Activated CD4-positive, alpha-beta memory T cell treated with anti-CD3 and anti-CD28 coated beads for 36 hours (primary cell): Measurements from ENCODE around the gene RNF123. TPM values are rescaled to one million over a fixed set of nuclear protein-coding genes. Genes with fewer than 3 reads are reported as not detected.

Experiments used
- CTCF ChIA-PET: fragments of 350-600 bp; sonication (Branson Sonifier 250); formaldehyde crosslinking; loops from one replicate; lab custom pipeline; 2021; ENCODE audit warnings: antibody characterized with exemption, inconsistent platforms; lab: Charles Lee
- POLR2A ChIA-PET: fragments of 350-600 bp; sonication (Branson Sonifier 250); formaldehyde crosslinking; loops from one replicate; lab custom pipeline; 2021; ENCODE audit warnings: antibody characterized with exemption; lab: Charles Lee
- DNase-seq: peaks from one replicate; pipeline ENCODE4 v3.0.0-alpha.2; 2020
- H3K27ac Mint-ChIP-seq: one replicate; pipeline ENCODE4 v1.8.0; 2021; ENCODE audit warnings: mixed read lengths
- H3K27me3 Mint-ChIP-seq: one replicate; pipeline ENCODE4 v1.8.0; 2021; ENCODE audit warnings: mixed read lengths
- H3K36me3 Mint-ChIP-seq: one replicate; pipeline ENCODE4 v1.8.0; 2021; ENCODE audit warnings: mixed read lengths
- H3K4me1 Mint-ChIP-seq: one replicate; pipeline ENCODE4 v1.8.0; 2021; ENCODE audit warnings: low read depth, mixed read lengths
- H3K4me3 Mint-ChIP-seq: one replicate; pipeline ENCODE4 v1.8.0; 2021; ENCODE audit warnings: mild to moderate bottlenecking, mixed read lengths
- H3K9me3 Mint-ChIP-seq: one replicate; pipeline ENCODE4 v1.8.0; 2021; ENCODE audit warnings: mixed read lengths
- intact Hi-C: fragments of 100-400 bp; cut with micrococcal nuclease; formaldehyde crosslinking; loops from one replicate; pipeline ENCODE4 v1.15.1; 2023
- total RNA-seq, 2 experiments: library from RNA; stranded (reverse); gene quantifications; one replicate each; pipeline ENCODE4 v1.2.3, GENCODE V29; 2021

Gene RNF123
- 10 to 100 TPM; 21.0 to 29.7 TPM for total RNA-seq

DNA sequence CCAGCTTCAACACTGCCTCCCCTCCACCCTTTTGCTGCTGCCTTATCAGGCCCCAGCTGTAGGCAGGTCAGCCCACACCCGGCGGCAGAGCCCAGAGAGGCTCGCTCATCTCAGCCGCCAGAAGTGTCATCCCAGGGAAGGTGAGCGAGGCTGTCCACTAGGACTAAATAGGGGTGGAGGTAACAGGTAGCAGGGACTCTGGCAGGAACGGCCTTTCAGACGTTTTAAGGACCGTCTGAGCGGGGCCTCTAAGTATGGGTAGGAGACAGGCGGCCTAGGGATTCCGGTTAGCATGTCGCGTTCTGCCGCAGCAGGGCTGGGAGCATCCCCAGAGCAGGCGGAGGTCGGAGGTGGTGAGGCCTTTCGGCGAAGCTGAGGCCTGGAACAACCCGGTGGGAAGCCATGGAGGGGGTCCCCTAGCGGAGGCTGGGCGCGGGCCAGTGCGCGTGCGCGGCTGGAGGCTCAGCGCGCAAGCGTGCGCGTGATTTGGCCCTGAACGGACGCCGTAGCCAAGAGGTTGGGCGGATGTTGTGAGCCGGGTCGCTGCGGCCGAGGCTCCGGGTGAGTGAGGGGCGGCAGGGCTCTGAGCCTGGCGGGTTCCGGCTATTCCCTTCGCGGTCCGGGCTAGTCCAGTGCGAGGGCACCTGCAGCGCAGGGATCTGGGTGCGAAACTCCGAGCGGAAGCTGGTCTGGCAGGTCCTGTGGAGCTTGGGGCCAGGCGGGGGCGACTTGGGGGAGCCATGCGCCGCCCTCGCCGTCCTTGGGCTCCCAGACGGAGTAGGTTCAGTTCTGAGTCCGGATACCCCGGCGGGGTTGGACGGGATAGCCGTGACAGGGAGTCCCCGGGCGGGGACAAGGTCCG, at the start of gene RNF123, which contains the start of gene MST1:
TSS of gene RNF123 (plus strand) at position 512 of the 862 bp plus-strand sequence. CDS start 1,609 bp downstream, outside the sequence.
TSS of gene MST1 (minus strand) at position 429 of the 862 bp plus-strand sequence. CDS start 783 bp downstream, outside the sequence.
- Mint-ChIP-seq H3K27me3 (peaks cover 1% of the 10 kb centered on the region), H3K36me3 (peaks cover 8% of the 10 kb centered on the region), H3K4me3 (peak within 1 kb of the TSS; percentile 98), H3K9me3 (no peaks in the 10 kb centered on the region), H3K27ac (peak within 1 kb of the TSS; percentile 85), H3K4me1 (peaks cover 32% of the 10 kb centered on the region)
- intact Hi-C loops, result loop anchor here (1.0 kb wide), 1 partner anchor 15 kb away; the partner anchor contains the start of gene APEH
- peak; percentile 95 for DNase-seq
- POLR2A ChIA-PET, result interaction anchor here (1.0 kb wide), 1 partner anchor 149 kb away, joined by 3 read pairs; no protein-coding TSS in a partner anchor
- CTCF ChIA-PET, result interaction anchor here (0.9 to 1.3 kb wide), 4 partner anchors 12 to 149 kb away, joined by 3 to 4 read pairs (median 3); partner anchors contain the start of gene AMIGO3

GRCh38 chr3:49641292-49641691, 48.1 kb upstream of the RNF123 start:
- H3K27ac Mint-ChIP-seq, result no peak overlapping the region
- no peaks in the 10 kb centered on the region for H3K36me3 Mint-ChIP-seq
- CTCF ChIA-PET, result interaction anchor here (1.4 to 1.5 kb wide), 2 partner anchors 30 to 101 kb away, joined by 3 to 5 read pairs; no protein-coding TSS in a partner anchor
- no peaks in the 10 kb centered on the region for H3K9me3 Mint-ChIP-seq
- no peaks in the 10 kb centered on the region for H3K27me3 Mint-ChIP-seq
- peaks cover 4% of the 10 kb centered on the region for H3K4me1 Mint-ChIP-seq
- no peak for DNase-seq
- intact Hi-C loops, result no loop called here
- POLR2A ChIA-PET, result no interaction called here
- H3K4me3 Mint-ChIP-seq, result no peak overlapping the region

DNA sequence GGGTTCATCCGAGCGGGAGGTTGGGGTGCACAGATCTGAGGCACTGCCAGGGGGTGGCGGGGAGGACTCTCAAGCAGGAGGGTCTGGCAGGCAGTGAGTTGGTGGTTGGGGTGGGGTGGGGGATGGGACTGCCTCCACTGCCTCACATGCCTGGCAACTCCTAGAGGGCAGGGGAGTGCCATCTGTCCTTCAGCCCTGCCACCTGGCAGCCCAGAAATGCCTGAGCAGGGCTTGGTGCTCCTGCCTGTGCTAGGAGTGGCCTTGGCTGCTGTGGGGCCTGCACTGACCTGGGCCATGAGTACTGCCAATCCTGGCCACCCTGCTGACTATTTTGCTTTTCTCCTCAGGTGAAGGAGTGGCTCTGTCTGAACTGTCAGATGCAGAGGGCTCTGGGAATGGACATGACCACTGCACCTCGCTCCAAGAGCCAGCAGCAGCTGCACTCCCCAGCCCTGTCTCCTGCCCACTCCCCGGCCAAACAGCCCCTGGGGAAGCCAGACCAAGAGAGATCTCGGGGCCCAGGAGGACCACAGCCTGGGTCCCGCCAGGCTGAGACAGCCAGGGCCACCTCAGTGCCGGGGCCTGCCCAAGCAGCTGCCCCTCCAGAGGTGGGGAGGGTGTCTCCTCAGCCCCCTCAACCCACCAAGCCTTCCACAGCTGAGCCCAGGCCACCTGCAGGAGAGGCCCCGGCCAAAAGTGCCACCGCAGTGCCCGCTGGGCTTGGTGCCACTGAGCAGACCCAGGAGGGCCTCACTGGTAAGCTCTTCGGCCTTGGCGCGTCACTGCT, 47.2 kb upstream of the RNF123 start:
- no peak overlapping the region for H3K27ac Mint-ChIP-seq
- H3K9me3 Mint-ChIP-seq, result no peaks in the 10 kb centered on the region
- no peak overlapping the region for H3K4me3 Mint-ChIP-seq
- intact Hi-C loops, result no loop called here
- peaks cover under 1% of the 10 kb centered on the region for H3K4me1 Mint-ChIP-seq
- DNase-seq, result no peak
- no peaks in the 10 kb centered on the region for H3K27me3 Mint-ChIP-seq
- no peaks in the 10 kb centered on the region for H3K36me3 Mint-ChIP-seq
- POLR2A ChIA-PET, result no interaction called here
- CTCF ChIA-PET, result interaction anchor here (0.5 kb wide), 1 partner anchor 33 kb away, joined by 4 read pairs; no protein-coding TSS in a partner anchor

DNA sequence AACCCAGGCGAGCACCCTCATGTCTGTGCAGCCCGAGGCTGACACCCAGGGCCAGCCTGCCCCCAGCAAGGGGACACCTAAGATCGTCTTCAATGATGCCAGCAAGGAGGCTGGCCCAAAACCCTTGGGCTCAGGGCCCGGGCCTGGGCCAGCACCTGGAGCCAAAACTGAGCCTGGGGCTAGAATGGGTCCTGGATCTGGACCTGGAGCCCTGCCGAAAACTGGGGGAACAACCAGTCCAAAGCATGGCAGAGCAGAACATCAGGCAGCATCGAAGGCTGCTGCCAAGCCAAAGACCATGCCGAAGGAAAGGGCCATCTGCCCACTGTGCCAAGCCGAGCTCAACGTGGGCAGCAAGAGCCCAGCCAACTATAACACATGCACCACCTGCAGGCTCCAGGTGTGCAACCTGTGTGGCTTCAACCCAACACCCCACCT, 46.6 kb upstream of the RNF123 start:
- Mint-ChIP-seq H3K4me3 (no peak overlapping the region), H3K27me3 (no peaks in the 10 kb centered on the region), H3K4me1 (no peaks in the 10 kb centered on the region), H3K9me3 (no peaks in the 10 kb centered on the region), H3K27ac (no peak overlapping the region), H3K36me3 (no peaks in the 10 kb centered on the region)
- ChIA-PET POLR2A (no interaction called here), CTCF (interaction anchor here (0.5 kb wide), 1 partner anchor 34 kb away, joined by 4 read pairs; no protein-coding TSS in a partner anchor)
- no peak for DNase-seq
- intact Hi-C loops, result no loop called here

- ChIA-PET CTCF (interaction anchor here (1.1 kb wide), 1 partner anchor 27 kb away, joined by 4 read pairs; no protein-coding TSS in a partner anchor), POLR2A (no interaction called here)
- Mint-ChIP-seq H3K27me3 (no peaks in the 10 kb centered on the region), H3K27ac (no peak overlapping the region), H3K9me3 (no peaks in the 10 kb centered on the region), H3K4me3 (no peak overlapping the region), H3K4me1 (no peaks in the 10 kb centered on the region), H3K36me3 (no peaks in the 10 kb centered on the region)
- intact Hi-C loops, result no loop called here
- DNase-seq, result no peak
Observed at GRCh38 chr3:49644684-49645083, 44.7 kb upstream of the RNF123 start.

- H3K27ac Mint-ChIP-seq, result no peak overlapping the region
- H3K4me1 Mint-ChIP-seq, result no peaks in the 10 kb centered on the region
- H3K36me3 Mint-ChIP-seq, result no peaks in the 10 kb centered on the region
- DNase-seq, result no peak
- ChIA-PET CTCF (interaction anchor here (1.0 kb wide), 1 partner anchor 106 kb away, joined by 4 read pairs; no protein-coding TSS in a partner anchor), POLR2A (no interaction called here)
- no peaks in the 10 kb centered on the region for H3K9me3 Mint-ChIP-seq
- intact Hi-C loops, result no loop called here
- no peaks in the 10 kb centered on the region for H3K27me3 Mint-ChIP-seq
- no peak overlapping the region for H3K4me3 Mint-ChIP-seq
Observed at GRCh38 chr3:49646236-49646635, 43.1 kb upstream of the RNF123 start.

- intact Hi-C loops, result no loop called here
- DNase-seq, result no peak
- Mint-ChIP-seq H3K36me3 (no peaks in the 10 kb centered on the region), H3K9me3 (no peaks in the 10 kb centered on the region), H3K4me1 (no peaks in the 10 kb centered on the region), H3K4me3 (no peak overlapping the region), H3K27me3 (no peaks in the 10 kb centered on the region), H3K27ac (no peak overlapping the region)
- ChIA-PET CTCF (interaction anchor here (0.5 to 0.6 kb wide), 2 partner anchors 36 to 305 kb away, joined by 3 to 4 read pairs; no protein-coding TSS in a partner anchor), POLR2A (no interaction called here)
Observed at GRCh38 chr3:49647741-49648140, 41.6 kb upstream of the RNF123 start.

DNA sequence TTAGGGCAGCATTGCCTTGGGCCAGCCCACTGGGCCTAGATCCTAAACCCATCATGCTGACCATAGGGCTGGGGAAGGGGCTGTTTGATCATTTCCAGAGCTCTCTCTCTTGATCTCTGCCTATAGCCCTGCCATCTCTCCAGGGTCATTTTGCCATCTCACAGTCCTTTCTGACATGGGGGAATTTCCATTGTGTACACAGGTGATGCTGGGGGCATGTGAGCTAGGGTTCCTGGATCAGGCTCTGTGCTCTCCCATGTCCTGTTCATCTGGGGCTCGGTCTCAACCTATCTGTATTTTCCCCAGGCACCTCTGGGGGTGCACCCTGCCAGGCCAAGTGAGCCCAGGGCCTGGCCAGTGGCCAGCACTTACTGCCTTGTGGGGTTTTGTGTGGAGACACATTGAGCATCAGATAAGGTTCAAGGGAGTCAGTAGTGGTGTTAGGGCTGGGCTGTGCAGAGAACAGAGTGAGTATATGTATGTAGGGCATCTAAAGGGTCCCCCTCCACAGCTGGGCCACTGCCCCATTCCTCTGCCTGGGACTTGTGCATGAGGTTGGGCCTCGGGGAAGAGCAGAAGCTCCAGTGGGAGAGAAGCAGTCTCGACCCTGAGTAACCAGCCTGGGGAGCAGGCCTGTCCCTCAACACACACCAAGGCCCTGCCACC, 40.9 kb upstream of the RNF123 start:
- no peaks in the 10 kb centered on the region for H3K4me1 Mint-ChIP-seq
- H3K27ac Mint-ChIP-seq, result no peak overlapping the region
- H3K36me3 Mint-ChIP-seq, result no peaks in the 10 kb centered on the region
- no peaks in the 10 kb centered on the region for H3K9me3 Mint-ChIP-seq
- H3K27me3 Mint-ChIP-seq, result no peaks in the 10 kb centered on the region
- no peak for DNase-seq
- CTCF ChIA-PET, result interaction anchor here (0.5 kb wide), 1 partner anchor 37 kb away, joined by 3 read pairs; no protein-coding TSS in a partner anchor
- intact Hi-C loops, result no loop called here
- POLR2A ChIA-PET, result interaction anchor here (0.5 kb wide), 1 partner anchor 603 kb away, joined by 3 read pairs; no protein-coding TSS in a partner anchor
- no peak overlapping the region for H3K4me3 Mint-ChIP-seq

DNA sequence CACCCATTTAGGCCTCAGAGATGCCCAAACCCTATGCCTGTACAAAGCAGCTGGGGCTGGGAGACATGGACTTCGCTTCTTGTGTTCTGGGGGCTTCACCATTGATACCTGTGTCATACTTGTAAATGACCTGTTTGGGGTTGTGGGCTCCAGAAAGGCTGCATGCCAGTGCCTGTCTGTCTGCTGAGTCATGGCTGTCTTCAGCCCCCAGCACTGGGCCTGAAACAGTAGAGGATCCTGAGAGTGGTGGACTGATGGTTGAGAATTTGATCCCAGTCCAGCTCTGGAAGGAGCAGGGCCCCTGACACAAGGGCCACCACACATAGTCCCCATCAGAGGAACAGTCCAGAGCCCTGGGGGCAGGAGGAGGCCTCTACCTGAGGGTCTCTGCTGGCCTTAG, 39.8 kb upstream of the RNF123 start:
- no peak overlapping the region for H3K4me3 Mint-ChIP-seq
- ChIA-PET CTCF (no interaction called here), POLR2A (no interaction called here)
- H3K27ac Mint-ChIP-seq, result no peak overlapping the region
- H3K36me3 Mint-ChIP-seq, result no peaks in the 10 kb centered on the region
- intact Hi-C loops, result no loop called here
- no peaks in the 10 kb centered on the region for H3K9me3 Mint-ChIP-seq
- H3K27me3 Mint-ChIP-seq, result no peaks in the 10 kb centered on the region
- no peaks in the 10 kb centered on the region for H3K4me1 Mint-ChIP-seq
- DNase-seq, result no peak

GRCh38 chr3:49650177-49650576, 39.2 kb upstream of the RNF123 start:
- ChIA-PET POLR2A (no interaction called here), CTCF (no interaction called here)
- Mint-ChIP-seq H3K36me3 (no peaks in the 10 kb centered on the region), H3K4me1 (no peaks in the 10 kb centered on the region), H3K27ac (no peak overlapping the region), H3K27me3 (no peaks in the 10 kb centered on the region), H3K4me3 (no peak overlapping the region), H3K9me3 (no peaks in the 10 kb centered on the region)
- intact Hi-C loops, result no loop called here
- no peak for DNase-seq

DNA sequence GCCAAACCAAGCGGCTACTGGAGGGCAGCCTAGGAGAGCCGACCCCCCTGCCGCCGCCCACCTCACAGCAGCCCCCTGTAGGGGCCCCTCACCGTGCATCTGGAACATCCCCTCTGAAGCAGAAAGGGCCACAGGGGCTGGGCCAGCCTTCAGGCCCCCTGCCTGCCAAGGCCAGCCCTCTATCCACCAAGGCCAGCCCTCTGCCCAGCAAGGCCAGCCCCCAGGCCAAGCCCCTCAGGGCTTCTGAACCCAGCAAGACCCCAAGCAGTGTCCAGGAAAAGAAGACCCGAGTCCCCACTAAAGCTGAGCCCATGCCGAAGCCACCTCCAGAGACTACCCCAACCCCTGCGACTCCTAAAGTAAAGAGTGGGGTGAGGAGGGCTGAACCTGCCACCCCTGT, 38.7 kb upstream of the RNF123 start:
- intact Hi-C loops, result no loop called here
- Mint-ChIP-seq H3K36me3 (no peaks in the 10 kb centered on the region), H3K27ac (no peak overlapping the region), H3K4me1 (no peaks in the 10 kb centered on the region), H3K27me3 (no peaks in the 10 kb centered on the region), H3K9me3 (no peaks in the 10 kb centered on the region), H3K4me3 (no peak overlapping the region)
- POLR2A ChIA-PET, result no interaction called here
- CTCF ChIA-PET, result interaction anchor here (1.0 kb wide), 1 partner anchor 111 kb away, joined by 3 read pairs; no protein-coding TSS in a partner anchor
- DNase-seq, result no peak
